GM19395 (cell line): ENCODE data around the gene RXRA.

ENCODE experiments used
- ATAC-seq: cut with Tn5 transposase; IDR thresholded peaks from one replicate; pipeline ENCODE4 v1.9.1; 2021; ENCODE audit warnings: mild to moderate bottlenecking, moderate library complexity; ENCODE audit not compliant: unreplicated experiment

Gene RXRA

DNA sequence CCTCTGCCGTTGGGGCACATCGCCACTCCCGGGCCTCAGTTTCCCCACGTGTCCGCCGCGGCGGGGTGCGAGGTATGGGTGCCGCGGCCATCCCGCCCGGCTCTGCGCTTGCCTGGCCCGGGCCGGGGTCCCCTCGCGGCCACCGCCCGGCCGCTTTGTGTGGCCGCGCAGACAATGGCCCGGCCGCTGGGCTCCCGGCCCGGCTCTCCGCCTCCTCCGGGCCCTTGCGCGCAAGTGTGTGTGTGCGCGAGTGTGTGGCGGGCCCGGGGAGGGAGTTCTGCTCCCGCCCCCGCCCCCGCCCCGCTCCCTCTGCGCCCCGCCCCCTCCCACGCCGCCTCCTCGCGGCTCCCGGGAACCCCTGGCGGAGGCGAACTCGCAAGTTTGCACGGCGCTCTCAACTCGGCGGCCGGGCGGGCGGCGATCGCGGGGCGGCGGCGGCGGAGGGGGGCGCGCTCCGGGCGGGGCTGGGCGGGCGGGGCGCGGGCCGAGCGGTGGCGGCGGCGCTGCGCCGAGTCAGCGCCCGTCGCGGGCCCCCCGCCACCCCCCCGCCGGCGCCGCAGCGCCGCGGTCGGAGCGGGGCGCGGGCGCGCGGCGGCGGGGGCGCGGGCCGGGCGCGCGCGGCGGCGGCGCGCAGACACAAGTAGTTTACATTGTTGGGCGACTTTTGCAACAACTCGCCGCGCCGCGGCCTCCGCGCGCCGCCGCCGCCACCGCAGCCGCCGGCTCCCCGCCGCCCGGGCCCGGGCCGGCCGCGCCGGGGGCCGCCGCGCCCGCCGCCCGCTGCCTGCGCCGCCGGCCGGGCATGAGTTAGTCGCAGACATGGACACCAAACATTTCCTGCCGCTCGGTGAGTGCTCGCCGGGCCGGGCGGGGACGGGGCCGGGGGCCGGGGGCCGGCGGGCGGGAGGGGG lies at the start of gene RXRA:
Gene RXRA, plus strand, starts transcription at position 643 of the 911 bp plus-strand sequence. Its CDS starts 177 bp downstream, at position 820.
- no peak for ATAC-seq

DNA sequence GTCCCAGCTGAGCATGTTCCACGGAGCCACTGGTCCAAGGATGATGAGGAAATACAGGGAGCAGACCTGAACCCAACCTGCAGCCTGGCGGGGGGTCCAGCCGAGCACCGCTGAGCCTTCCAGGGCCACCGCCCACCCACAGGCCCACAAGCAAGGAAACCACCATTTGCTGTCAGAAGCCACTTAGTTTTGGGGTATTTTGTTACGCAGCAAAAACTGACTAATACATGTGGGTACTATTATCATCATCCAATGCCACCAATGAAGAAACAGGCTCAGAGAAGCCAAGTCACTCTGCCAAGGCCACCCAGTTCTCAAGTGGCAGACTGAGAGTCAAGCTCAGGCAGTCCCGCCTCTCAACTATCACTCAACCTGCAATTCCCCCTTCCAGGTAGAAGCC lies 48.0 kb upstream of the RXRA start:
- no peak for ATAC-seq

DNA sequence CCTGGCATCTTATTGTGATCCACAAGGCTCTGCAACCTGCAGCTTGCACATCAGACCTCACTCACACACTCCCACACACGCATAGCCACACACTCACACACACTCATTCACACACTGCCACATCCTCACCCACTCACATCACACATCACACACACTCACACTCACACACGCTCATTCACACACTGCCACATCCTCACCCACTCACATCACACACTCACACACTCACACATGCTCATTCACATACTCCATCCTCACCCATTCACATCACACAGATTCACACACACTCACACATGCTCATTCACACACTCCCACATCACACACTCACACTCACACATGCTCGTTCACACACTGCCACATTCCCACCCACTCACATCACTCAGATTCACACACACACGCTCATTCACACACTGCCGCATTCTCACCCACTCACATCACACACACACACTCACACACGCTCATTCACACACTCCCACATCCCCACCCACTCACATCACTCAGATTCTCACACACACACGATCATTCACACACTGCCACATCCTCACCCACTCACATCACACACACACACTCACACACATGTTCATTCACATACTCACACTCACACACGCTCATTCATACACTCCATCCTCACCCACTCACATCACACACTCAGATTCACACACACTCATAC lies 47.1 kb upstream of the RXRA start:
- ATAC-seq = no peak

DNA sequence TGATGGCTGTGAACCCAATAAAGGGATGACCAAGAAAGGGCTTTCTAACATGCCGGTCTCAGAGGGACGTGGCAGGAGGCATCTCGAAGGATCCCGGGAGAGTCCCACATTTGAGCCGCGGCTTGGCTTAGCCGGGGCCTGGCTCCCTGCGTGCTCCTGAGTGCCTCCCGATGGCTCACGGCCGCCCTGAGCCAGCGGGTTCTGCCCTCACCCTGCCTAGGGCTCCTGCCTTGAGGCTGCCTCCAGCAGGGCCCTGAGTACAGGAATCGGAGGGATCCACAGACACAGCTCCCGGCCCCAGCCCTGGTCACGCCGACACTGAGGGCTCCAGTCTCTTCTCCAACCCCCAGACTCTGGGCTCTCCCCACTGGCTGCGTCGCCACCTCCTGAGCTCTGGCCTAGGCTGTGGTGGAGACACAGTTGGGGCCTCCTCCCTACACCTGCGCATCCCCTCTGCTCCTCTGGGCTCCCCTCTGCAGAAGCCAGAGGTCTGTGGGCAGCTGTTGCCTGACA lies 44.1 kb upstream of the RXRA start:
- ATAC-seq = no peak

DNA sequence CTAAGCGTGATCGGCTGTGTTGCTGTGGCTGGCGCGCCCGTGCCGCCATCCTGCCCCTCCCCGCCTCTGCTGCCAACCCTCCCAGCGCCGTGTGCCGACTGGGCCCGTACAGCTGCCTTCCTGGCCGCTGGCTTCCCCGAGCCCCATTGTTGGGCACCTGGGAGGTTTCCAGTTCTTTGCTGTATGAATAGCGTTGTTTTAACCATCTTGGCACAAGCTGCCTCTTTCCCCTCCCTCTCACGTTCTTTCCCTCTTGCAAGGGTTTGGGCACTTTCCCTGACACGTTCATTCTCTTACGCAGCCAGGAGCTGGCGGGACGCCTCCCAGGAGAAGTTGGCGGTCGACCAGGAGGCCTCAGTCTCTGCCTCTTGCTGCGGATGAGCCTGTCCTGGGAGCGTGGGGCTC lies 43.1 kb upstream of the RXRA start:
- no peak for ATAC-seq

DNA sequence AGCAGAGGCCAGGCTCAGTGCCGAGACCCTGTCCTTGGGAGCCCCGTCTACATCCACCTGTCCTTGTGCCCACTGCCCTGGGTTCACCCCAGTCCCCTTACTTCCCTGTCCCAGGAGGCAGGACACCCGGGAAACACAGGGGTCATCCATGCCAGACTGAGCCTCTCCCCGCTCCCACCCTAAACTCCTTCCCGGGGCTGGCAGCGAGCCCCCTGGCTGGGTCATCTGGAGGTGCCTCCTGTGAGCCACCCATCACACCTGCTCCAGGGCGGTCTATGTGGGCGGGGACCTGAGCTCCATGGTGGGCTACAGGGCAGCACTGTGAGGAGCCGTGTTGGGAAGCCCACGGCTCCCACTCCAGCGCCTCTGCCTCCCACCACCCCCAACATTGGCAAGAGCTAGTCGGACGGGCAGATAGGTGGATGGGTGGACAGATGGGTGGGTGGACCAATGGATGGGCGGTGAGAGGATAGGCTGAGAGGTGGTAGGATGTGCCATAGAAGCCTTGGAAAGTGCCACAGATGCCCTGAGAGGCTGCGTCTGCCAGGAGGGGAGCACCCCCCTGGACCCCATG lies 42.5 kb upstream of the RXRA start:
- ATAC-seq = no peak

DNA sequence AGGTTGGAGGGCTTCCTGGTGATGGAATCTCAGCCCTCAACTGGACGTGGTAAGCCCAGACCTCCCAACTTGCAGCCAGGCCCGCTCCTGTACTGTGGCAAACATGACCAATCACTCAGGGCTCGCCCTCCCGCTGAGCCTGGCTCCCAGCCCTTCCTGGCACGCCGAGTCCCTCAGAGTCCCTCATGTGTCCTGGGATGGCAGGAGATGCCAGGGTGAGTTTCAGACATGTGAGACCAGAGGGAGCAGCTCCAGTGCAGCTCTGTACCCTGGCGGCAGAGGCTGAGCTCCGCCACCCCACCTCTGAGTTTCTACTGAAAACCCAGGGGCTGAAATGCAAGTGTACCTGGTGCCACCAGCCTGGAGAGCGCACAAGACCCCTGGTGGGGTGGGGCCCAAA lies 42.0 kb upstream of the RXRA start:
- no peak for ATAC-seq

DNA sequence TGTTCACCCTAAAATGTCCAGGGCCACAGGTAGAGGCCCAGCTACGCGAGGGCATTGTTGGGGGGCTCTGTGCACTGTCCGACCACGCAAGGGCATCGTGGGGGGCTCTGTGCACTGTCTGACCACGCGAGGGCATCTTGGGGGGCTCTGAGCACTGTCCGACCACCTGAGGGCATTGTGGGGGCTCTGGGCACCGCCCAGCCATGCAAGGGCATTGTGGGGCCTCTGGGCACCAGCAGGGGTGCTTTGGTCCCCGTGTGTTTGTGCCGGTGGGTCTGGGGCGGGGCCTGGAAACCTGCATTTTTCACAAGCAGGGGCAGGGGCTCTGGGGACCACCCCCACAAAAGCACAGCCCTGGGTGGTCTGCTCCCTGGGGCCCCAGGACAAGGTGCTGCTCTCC lies 41.5 kb upstream of the RXRA start:
- no peak for ATAC-seq

DNA sequence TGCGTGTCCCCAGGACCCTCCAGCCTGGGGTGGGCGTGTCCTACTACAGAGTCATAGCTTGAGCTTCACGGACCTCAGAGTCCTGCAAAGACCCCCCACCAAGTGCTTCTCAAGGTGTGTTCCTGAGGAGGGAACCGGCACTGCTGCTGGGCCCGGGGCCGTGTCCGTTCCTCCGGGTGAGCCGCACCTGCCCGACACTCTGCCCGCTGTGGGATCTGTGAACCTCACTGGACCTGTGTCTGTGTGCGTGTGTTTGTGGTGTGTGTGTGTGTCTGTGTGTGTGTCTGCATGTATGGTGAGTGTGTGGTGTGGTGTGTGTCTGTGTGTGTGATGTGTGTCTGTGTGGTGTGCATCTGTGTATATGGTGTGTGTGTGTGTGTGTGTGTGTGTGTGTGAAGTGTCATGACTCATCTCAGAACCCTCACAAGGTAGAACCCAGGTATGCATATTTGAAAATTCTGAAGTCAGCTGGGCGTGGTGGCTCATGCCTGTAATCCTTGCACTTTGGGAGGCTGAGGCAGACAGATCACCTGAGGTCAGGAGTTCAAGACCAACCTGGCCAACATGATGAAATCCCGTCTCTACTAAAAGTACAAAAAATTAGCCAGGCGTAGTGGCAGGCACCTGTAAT lies 40.9 kb upstream of the RXRA start:
- ATAC-seq = no peak

DNA sequence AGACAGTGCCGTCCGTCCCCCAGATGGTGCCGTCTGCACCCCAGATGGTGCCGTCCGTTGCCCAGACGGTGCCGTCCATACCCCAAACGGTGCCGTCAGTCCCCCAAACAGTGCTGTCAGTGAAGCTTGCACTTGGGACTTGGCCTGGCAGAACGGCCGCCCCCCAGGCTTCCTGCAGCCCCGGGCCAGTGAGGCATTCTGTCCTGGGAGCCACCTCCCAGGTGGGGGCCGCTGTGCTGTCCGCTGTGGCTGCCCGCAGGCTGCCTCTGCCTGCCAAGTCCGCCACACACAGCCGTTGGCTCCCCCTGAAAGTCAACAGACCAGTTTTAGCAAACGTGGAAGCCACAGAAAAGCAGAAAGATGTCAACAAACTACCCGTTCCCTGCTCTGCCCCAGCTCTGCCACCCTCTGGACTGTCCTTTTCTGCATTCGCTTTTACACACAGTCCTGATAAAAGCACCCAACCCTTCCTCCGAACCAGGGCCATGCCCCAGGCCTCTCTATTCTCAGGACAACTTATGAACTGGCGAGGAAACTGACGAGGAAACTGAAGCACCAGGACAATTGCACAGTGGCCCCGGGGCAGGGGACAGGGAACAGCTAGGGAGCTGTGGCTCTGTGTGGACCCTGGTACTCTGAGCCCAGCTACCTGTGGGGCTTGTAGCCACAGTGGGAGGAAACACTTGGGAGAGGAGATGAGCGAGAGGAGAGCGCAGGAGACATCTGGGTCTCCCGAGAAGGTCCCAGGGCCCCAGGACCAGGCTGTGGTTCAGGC lies 39.6 kb upstream of the RXRA start:
- ATAC-seq = no peak

DNA sequence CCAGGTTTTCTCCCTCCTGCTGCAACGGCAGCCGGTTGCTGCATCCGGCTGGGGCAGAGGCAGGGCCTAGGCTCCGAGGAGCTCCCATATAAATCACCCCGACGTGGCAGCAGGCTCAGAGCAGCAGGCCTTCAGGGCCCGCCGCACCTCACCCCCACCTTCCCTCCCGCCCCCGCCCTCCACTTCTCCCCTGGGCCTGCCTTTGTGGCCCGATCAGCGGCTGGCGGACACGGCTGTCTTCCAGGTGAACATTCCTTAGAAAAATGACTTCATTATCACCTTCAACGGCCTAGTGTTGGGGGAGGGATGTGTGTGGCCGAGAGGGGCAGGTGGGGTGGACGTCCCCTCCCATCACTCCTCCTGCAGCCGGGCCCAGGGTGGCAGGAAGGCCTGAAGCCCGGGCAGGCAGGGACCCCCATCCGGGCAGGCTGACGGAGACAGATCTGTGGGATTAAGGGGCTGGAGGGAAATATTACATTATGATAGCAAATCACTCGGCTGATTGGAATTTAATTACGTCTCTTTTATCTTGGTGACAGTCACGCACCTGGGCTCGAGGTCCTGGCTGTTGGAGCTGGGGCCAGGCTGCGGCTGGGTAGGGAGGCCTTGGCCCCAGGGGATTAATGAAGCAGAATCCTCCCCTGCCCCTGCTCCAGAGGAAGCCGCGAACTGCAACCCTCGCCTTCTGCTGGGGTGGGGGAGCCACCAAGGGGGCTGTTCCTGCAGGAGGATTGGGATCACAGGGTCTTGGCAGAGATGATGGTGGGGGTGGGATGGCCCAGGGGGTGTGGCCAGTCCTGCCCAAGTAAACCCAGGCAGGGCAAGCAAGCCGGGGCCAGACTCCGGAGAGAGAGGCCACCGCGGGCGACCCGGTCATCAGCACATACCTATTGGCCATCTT lies 38.4 kb upstream of the RXRA start:
- no peak for ATAC-seq

DNA sequence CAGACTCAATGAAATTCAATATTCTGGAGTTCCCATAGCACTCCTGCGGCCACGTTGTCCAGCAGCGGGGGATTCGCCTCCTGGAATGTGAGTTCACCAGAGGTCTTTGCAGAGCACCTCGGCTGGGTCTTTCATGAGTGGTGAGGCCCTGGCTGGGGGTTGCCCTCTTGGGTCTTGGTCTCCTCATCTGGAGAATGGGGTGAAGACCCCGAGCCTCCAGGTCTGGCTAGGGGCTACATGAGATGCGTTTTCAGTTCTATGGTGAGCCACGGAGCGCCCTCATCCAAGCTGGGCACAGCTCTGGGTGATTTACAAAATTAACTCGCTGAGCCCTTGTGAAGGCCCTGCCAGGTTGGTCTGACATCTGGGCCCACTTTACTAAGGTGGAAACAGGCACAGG lies 37.5 kb upstream of the RXRA start:
- no peak for ATAC-seq

DNA sequence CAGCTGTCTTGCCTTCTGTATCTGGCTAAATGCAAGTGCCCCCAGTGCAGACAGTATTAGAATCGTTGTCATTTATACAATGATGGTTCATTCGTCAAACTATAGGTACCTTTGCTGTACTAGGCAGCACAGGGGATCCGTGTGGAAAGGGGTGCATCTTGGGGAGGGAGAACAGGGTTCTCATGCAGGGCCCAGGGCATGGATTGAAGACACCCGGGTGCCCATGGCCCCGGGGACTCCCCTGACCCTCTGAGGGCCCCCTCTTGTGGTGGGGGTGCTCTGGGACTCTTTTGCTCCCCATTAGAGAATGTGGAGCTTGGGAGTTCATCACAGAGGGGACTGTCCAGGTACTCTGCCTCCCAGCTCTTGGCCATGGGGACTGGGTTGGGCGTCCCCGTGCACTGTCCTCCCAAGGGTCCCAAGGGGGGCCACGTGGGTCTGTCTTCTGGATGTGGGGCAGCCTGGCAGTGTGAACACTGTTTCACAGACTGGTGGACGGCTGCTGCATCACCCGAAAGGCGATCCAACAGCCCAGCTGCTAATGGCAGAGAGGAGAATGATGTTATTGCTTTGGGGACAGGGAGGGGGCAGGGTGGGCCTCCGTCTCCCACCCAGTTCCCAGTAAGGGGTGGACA lies 36.9 kb upstream of the RXRA start:
- ATAC-seq = no peak

DNA sequence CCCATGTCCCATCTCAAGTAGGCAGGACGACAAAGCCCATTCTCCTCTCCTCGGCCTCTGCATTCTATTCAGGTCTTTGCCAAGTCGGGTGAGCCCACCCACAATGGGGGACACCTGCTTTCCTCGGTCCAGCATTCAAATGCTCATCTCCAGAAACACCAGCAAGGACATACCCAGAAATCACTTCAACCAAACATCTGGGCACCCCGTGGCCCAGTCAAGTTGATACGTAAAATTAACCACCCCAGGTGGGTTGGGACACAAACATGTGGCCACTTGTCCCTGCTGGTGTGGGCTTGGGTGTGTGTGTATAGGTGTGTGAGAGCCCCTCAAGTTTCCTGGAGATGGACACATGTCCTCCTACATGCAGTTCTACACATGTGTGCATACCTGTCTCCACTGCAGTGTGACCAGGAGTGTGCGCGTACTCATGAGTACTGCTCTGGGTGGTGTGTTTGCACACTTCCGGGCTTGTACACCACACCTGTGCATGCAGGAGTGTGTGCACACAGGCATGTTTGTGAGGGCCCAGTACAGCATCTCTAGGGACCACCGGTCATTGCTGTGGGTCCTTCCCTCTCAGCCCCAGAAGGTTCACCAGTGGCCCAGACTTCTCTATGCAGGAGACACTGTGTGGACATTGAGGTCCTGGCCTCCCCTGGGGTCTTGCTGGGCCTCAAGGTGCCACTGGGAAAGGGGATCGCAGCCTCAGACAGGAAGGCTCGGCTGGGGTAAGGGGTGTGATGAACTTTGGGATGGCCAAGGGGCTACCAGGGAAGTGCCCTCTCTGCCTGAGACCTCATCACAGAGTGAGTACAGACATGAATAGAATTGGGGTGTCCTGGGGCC lies 35.4 kb upstream of the RXRA start:
- no peak for ATAC-seq

DNA sequence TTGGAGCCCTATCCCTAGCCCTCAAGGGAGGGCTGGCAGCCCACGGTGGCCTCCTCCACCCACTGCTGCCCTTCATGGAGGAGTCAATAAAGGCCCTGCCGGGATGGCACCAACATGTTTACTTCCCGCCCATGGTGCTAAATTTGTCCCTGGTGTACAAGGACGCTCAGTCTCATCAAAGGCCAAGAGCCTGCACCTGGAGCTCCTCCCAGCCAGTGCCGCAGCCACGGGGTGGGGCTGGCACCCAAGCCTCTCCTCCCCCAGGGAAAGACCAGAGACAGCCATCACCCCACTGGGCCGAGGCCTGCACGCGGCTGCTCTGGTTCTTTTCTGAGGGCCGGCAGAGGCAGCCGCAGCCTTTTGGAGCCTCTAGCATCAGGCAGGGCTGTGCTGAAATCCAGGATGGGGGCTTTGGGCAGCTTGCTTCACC lies 34.8 kb upstream of the RXRA start:
- no peak for ATAC-seq

DNA sequence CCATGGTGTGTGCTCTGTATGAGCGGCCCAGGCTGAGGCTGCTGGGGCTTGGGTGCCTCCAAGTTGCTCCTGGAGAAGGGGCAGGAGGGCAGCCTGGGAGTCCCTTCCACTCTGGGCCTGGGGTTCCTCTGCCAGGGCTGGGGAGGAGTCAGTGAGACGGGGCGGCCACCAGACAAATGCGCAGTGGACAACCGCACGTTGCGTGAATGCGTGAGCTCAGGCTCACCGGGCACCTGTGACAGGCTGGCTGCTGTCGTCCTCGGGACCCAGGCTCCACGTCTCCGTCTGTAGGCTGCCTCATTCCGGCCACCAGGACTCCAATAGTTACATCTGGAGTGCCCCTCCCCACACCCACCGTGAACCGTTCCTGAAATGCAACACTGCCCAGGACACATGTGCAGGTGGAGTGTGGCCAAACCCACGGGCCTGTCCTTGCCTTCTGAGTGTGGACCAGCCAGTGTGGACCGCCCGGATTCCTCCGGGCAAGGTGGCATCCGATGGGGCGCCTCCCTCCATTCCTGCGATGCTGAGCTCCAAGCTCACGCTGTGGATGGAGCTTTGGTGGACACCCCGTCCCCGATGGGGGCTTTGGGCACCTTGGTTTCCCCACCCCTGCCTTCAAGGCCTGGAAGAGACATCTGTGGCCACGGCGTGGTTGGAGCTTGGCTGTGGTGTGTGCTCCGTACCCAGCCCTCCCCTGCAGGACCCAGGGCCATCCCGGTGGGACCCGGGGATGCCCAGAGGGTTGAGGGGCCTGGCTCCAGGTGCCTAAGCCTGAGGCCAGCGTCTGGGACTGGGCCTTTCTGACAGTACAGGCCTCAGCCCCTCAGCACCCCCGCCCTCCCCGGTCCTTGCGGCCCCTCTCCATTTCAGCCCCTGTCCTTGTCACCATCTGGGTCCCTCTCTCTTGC lies 34.0 kb upstream of the RXRA start:
- ATAC-seq = no peak

DNA sequence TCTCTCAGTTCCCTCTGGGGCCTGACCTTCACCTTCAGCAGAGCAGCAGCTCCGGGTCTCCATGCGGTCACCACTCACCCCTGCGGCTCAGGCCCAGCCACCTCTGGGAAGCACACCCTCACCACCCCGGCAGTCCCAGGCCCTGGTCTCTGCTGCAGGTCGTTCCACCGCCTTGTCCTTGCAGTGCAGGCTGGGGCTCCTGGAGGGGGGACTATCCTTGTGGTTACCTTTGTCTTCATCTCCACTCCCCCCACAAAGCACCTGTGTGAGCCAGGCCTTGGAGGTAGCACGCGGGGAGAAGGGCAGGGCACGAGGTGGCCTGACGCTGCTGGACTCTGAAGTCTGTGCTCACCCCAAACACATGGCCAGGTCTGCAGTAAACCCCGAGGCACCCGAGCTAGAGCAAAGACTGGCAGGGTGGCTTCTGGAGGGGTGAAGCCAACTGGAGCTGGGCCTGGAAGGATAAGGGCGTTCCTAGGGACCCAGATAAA lies 33.2 kb upstream of the RXRA start:
- no peak for ATAC-seq
